GM18520 (cell line): Measurements from ENCODE around the gene TIAM2.
"Not testable (repeated sequence)": the region's sequence is repeated elsewhere in the genome, so short reads cannot be mapped to it uniquely, and the experiment has no call there.

Experiments
- ATAC-seq: cut with Tn5 transposase; IDR thresholded peaks from one replicate; pipeline ENCODE4 v1.9.1; 2021; ENCODE audit not compliant: unreplicated experiment

TIAM2 gene

DNA sequence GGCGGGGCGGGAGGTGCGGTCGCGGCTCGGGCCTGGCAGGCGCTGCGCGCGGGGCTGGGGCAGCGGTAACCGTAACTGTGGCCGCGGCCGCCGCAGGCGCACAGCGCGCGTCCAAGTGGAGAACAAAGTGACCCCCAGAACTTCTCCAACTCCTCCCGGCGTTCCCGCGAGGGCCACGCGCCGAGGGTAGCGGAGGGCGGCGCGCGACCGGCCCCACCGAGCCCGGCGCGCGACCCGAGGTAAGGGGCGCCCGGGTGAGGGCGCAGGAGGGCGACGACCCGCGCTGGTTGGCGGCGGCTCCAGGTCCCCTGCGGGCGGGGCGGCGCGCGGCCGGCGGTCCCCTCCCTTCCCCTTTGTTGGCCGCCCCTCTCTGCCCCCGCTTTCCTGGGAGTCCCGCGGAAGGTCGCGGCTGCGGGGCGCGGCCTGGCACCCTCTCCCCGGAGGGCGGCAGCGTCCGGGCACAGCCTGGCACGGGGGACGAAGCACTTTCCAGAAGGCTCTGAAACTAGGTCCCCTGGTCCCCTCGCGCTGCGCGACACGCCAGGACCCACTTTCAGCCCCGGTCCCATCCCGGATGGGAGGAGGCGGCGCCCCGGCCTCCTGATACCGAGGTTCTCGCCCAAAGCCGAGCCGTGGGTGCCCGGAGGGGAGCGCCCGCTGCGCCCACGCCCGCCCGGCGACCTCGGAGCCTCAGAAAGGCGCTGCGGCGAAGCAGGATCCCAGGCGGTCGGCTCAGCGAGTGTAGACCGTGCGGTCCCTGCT lies at the start of gene TIAM2:
TSS of gene TIAM2 (plus strand) at position 62 of the 762 bp plus-strand sequence. CDS start 133,909 bp downstream, outside the sequence.
- no peak for ATAC-seq

DNA sequence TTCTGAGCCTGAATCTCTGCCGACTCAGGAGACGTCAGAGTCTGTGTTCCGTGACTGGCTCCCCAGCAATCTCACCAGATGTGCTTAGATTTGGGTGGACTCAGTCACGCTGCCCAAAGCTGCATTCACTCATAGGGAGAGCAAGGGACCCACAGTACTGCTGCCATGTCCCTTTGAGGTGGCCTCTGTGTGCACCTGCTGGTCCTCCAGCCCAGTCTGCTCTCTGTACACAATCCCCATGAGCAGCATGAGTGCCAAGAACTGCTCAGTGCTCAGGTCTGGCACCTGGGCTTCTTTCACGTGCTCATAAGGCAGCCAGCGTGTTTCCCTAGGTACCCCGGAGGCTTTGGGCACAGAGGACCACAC lies 44.2 kb upstream of the TIAM2 start:
- no peak for ATAC-seq

DNA sequence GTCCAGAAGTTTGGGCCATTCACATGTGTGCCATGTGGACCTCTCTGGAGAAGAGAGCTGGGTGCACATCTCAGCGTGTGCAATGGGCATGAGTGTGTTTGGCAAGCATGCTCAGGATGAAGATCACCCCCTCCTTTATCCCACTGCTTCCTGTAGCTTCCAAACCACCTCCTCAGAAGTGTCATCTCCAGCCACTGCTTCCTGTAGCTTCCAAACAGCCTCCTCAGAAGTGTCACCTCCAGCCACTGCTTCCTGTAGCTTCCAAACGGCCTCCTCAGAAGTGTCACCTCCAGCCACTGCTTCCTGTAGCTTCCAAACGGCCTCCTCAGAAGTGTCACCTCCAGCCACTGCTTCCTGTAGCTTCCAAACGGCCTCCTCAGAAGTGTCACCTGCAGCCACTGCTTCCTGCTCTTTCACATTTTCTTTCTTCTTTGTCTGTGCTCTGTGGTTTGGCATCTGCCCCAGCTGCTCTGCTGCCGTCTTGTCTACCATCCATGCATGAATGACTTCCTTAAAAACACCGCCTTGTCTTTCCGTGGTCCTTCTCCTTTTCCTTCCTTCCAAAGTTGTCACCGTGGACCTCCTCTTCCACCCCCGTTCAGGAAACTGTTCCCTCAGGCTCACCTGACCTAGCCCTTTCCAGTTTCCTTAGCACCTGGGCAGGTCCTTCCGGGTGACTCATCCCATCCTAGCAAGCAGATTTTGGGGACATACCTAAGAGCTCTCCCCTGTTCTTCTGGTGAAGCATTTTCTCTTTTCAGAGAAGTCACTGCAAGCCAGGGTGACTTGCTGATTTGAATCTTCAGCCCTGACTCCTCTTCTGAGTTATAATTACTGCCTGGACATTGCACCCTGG lies 43.5 kb upstream of the TIAM2 start:
- peak; percentile 64 for ATAC-seq

DNA sequence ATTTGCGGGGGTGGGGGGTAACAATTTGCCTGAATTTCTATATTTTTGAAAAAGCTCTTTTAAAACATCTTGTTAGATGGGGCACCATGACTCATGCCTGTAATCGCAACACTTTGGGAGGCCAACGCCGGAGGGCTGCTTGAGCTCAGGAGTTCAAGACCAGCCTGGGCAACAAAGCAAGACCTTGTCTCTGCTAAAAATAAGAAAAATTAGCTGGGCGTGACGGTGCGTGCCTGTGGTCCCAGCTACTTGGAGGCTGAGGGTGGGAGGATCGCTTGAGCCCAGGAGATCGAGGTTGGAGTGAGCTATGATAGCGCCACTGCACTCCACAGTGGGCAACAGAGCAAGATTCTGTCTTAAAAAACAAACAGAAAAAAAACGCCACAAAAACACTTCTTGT lies 41.5 kb upstream of the TIAM2 start:
- ATAC-seq: no peak

DNA sequence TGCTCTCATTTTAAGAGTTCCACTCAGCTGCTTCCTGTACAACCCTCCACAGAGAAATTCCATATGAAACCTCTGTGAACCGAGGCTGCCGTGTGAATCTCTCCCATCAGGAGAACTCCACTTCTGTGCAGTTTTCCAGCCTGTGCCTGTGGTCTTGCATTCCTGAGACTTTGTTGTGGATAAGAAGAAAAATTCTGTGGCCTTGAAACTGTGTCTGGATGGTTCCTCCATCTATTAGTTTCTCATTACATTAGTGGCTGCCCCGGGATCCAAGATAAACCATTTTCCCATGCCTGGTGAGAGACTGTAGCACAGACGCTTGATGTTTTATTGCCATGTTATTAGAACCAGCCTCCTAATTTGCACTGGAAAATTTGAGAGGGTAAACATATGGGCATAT lies 40.8 kb upstream of the TIAM2 start:
- no peak for ATAC-seq

DNA sequence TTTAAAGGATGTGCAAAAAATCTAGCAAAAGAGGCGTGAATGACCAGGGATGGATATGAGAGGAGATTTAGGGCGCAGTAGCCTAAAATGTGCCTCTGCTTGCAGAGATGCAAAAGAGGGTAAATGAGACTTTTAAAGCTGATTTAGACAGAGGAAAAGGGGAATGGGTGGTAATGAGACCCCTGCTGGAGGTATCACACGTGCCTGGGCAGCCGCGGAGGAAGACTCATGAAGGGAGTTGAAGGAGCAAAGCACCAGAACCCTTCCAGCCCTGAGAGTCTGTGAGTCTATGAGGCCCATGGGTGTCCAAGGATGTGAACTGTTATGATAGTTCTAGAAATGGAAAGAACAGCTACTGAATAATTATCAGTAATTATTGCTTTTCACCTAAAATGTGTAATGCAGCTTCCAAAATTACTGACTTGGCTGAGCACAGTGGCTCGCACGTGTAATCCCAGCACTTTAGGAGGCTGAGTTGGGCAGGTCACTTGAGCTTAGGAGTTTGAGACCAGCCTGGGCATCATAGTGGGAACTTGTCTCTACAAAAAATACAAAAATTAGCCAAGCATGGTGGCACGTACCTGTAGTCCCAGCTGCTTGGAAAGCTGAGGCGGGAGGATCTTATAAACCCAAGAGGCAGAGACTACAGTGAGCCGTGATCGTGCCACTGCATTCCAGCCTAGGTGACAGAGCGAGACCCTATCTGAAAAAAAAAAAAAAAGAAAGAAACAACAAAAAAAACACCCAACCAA lies 38.2 kb upstream of the TIAM2 start:
- no peak for ATAC-seq

DNA sequence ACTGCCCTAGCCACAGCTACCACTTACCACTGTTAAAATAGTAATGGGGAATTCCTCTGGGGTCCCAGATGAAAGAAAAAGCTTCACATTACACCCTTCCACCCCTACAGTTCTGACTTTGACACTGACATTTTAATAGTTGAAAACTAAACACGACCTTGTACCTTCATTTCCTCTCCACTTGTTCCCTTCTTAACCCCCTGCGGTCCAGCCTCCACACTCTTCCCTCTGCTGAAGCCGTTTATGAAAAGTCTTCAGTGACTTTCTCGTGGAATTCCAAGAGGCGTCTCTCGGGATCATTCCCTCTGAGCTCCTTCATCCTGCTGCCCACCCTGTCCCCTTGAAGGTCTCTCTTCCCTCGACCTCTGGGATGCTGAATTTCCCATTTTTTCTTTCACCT lies 36.6 kb upstream of the TIAM2 start:
- ATAC-seq: no peak

DNA sequence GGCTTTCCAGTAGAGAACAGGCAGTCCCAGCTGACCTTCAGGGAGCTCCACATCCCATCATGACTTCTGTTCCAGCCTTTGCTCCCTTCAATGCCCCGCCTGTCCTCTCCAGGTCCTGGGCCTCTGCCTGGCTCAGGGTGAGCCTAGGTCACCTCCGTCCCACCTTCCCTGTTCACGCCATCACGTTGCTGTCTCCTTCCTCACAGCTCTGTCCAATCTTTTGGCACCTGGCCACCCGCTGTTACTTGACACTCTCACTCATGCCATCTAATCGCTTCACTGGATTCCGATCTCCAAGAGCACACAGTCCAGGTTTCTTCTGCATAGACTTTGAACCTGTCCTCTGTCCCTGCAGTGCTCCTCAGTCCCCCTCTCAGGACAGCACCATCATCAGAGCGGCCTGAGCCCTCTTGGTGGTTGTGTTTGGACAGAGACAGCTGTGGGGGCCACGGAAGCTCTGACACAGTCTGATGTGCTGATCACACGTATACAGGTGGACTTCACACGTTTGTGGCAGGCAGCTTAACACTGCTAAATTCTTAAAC lies 34.7 kb upstream of the TIAM2 start:
- ATAC-seq: no peak

DNA sequence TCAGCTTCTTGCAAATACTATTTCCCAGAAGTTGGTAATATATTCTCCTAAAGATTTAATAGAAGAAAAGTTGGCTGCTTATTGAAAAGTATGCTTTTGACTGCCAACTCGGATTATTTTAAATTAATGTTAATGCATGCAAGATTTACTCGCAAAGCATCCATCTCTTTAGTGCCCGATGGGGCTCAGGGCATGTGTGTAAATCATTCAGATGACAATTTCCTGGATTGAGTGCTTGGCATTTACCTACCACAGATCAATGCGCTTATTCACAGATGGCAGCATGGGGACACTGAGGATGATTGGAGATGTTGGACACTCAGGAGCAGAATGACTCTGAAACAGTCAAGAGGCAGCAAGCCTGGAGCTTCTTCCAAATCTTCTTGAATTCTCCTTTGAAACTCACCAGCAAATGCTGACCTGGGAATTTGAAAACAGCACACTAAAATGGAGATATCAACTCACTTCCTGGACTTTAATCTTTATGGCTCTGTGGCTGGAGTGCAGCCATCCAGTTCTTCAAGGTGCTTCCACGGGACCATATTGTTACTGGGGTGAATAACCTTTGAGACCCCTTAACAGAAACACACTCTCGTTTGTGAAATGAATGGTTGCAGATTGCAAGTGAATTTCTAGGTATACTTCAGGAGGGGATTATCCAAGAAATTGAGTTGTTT lies 34.1 kb upstream of the TIAM2 start:
- ATAC-seq: no peak

DNA sequence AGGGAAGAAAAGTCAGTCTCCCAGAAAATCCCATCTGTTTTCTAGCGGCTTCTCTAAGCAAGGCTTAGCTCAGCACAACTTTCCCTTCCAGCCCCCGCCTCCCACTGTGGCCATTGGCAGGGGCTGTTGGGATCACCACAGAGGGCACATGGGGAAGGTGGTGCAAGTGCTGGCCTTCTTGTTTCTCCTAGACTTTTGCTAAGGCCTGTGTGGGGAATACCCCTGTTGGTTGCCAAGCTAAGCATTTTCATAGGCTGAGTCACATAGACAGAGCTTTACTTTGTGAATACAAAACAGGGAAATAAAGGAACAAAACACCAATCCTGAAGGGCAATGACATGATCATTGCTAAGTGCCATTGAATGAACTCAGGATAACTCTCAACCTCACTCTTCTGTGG lies 32.4 kb upstream of the TIAM2 start:
- no peak for ATAC-seq

DNA sequence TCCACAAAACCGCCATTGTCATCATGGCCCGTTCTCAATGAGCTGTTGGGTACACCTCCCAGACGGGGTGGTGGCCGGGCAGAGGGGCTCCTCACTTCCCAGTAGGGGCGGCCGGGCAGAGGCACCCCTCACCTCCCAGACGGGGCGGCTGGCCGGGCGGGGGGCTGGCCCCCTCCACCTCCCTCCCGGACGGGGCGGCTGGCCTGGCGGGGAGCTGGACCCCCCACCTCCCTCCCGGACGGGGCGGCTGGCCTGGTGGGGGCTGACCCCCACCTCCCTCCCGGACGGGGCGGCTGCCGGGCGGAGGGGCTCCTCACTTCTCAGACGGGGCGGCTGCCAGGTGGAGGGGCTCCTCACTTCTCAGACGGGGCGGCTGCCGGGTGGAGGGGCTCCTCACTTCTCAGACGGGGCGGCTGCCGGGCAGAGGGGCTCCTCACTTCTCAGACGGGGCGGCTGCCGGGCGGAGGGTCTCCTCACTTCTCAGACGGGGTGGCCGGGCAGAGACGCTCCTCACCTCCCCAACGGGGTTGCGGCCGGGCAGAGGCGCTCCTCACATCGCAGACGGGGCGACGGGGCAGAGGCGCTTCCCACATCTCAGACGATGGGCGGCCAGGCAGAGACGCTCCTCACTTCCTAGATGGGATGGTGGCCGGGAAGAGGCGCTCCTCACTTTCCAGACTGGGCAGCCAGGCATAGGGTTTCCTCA lies 28.9 kb upstream of the TIAM2 start:
- not testable (repeated sequence) for ATAC-seq

DNA sequence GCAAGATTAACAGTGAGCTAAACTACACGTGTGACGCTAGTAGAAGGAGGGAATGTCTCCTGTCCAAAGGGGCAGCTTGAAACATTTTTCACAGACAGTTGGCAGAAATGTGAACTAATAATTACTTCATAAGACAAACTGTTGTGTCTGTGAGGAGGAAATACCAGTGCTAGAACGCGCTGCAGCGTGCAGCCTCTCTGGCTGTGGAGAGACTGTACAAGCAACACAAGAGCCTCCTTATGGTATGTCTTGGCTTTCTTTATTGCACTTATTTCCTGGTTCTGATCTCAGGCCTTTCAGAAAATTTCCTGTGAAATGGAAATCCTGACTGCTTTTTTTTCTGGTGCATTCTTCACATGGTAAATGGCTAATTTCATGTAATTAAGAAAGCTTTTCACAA lies 25.3 kb upstream of the TIAM2 start:
- no peak for ATAC-seq

DNA sequence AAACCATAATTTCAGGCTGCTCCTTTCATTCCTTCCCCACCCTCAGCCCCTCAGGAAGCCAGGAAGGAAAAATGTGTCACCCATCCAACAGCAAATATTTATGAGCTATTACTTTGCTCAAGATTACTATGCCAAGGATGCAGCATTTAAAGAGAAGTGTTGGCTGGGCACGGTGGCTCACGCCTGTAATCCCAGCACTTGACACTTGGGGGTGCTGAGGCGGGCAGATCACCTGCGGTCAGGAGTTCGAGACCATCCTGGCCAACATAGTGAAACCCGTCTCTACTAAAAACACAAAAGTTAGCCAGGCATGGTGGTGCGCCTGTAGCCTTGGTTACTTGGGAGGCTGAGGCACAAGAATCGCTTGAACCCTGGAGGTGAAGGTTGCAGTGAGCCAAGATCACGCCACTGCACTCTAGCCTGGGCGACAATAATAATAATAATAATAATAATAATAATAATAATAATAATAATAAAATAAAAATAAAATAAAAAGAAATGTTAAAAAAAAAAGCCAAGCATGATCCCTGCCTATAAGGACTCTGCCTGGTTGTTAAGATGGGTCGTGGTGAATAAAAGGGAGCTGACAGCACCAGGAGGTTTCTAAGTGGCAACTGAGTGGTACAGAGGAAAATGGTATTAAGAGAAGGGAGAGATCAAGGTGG lies 20.5 kb upstream of the TIAM2 start:
- no peak for ATAC-seq

DNA sequence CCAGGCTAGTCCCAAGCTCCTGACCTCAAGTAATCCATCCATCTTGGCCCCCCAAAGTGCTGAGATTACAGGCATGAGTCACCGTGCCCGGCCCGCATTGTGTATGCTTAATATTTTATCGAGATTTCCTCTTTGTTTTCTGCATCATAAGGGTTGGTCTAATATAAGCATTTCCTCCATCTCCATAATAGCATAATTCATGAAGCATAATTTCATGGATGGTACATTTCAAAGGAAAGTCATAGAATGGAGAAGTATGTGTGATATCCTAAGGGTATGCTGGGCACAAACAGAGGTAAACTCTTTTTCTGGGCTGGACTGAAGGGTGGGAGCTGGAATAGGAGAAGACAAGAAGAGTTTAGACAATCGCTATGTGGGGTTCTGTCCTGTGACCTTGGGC lies 17.5 kb upstream of the TIAM2 start:
- ATAC-seq: no peak

DNA sequence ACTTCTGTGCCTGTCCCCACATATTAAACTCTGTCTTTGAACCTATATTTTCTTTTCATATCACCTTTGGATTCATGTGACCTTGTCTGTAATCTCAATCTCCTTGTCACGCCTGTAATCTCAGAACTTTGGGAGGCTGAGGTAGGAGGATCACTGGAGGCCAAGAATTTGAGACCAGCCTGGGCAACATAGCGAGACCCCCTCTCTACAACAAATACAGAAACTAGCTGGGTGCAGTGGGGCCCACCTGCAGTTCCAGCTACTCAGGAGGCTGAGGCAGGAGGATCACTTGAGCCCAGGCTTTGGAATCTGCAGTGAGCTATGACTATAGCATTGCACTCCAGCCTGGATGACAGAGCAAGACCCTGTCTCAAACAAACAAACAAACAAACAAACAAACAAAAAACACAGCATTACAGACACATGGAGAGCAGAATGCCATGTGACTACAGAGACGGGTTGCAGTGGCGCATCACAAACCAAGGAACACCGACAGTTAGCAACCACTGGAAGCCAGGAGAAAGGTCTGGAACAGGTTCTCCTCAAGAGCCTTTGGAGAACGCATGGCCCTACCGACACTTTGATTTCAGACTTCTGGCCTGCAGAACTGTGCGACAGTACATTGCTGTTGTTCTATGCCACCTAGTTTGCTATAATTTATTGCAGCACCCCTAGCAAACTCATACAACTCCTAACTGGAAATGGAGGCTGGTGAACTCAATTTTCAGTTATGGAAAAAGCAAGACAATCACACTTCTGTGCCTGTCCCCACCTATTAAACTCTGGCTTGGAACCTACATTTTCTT lies 14.6 kb upstream of the TIAM2 start:
- no peak for ATAC-seq

DNA sequence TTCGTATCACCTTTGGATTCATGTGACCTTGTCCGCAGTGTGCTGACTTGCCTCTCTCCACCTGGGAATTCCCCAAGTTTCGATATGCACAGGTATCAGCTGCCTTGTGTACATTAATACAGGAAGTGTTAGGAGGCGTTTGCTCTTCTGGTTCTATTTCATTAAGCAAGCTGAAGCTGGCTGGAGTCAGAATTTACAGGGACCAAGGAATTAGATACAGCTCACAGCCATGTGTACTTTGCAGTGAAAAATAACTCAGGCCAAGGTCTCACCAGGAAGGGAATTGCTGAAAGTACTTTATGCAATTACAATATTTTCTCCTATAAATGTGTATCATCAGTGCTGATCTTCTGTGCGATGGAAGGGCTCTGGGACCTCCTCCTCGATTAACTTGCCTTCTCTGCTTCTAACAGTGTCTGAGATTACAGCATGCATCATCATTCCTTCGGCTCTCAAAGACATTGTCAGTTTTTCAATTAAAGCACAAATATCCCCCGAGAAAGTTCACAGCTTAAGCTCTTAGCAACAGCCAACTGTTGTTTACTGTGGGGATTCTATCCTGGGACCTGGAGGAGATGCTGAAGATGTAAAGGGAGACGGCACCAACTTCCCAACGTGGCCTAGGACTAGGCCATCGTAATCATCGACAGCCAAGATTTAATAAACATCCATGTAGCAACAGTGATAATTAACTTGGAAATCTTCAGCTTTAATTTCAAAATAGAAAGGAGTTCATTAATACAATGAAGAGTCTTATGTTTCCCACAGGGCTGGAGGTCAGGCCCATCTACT lies 13.8 kb upstream of the TIAM2 start:
- ATAC-seq: peak; percentile 55

DNA sequence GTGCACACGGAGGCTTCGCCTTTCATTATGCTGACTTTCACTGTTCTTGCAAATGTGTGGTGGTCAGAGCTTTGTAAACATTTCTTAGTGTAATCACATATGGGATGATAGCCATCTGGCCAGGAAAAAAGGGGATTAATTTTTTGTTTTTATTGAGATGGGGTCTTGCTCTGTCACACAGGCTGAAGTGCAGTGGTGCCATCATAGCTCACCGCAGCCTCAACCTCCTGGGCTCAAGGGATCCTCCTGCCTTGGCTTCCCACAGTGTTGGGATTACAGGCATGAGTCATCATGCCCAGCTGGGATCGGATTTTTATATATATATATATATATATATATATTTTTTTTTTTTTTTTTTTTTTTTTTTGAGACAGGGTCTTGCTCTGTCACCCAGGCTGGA lies 11.0 kb upstream of the TIAM2 start:
- ATAC-seq: no peak

DNA sequence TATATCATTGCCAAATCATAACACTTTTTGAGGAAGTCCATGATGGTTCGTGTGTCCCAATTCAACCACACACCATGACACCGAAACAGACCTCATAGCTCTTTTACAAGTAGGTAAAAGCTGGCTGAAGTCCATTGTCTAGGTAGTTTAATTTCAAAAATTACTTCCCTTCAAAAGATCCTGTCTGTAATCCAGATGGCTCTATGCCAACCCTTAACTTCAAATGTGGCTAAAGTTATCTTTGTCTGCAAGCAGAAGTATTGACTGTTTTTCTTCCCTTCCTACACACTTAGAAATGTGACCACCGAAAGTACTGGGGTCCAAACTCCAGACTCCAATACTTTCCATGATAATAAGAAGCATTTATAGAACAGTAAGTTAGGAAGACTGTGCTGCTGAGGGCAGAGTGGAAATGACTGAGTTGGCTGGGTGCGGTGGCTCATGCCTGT lies 8.3 kb upstream of the TIAM2 start:
- no peak for ATAC-seq
